ENCODE results near the gene LDLRAP1. TPM values are rescaled to one million over a fixed set of nuclear protein-coding genes. Genes with fewer than 3 reads are reported as not detected.

The LDLRAP1 gene
- total and polyA plus RNA-seq, 4 donors: 5.2 to 17.8 (median 13.3) TPM

DNA sequence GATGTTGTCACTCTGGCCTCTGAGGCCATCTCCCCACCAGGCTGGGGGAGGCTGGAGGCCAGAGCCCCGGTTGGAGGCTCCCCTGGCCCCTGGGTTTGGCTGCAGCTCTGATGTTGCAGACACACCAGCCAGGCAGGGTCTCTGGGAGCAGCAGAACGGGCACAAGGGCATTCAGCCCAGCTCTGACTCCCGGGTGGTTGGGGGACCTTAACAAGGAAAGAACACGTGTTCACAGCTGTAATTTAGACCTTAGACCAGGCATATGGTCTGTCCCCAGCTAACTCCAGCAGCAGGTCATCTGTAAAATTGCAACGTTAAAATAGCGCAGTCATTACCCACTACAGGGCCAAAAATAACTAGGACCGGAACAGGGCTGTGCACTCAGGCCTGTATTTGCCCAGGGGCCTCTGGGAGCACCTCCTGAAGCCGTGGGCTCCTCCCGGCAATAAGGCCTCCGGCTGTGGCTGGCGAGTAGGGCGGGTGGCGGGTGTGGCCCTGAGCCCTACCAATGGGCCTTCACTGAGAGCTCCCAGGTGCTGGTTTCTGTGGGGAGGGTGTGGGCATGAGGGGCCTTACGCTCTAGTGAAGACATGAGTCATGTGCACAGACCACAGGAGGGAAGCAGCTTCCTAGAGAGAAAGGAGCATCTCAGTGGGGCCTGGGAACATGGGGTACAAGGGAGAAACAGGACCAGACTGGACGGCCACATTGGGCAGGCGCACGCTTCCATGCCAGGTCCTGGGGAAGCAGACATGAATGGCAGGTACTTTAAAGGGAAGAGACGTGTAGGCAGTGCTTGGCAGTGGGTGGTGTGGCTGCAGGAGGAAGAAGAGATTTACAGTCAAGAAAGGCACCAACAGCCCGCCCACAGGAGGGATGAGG, 6.1 kb downstream of the LDLRAP1 start:
- TF ChIP-seq ZBTB33 (IDR thresholded peaks at IDR 0.05) (no peak), NR2F2 (IDR thresholded peaks at IDR 0.05) (peak; percentile 21)
- WGBS: 74% methylated on average over 19 of the region's 19 CpGs
- peaks cover 7 to 34% (median 24%) of the 10 kb centered on the region in 4 donors for H3K4me1 ChIP-seq (ENCODE audit: control insufficient read depth in 4 of 4, insufficient read depth in 4 of 4, low read length in 3 of 4)
- H3K9me3 ChIP-seq (ENCODE audit: control insufficient read depth in 4 of 4, low read length in 3 of 4): no peaks in the 10 kb centered on the region
- H3K9ac ChIP-seq (ENCODE audit: low read depth in 1 of 2, low read length in 2 of 2): no peak overlapping the region
- peaks cover 0 to 4% (median 0%) of the 10 kb centered on the region in 4 donors for H3K36me3 ChIP-seq (ENCODE audit: control insufficient read depth in 4 of 4, insufficient read depth in 3 of 4, low read depth in 1 of 4, low read length in 3 of 4)
- H3K27me3 ChIP-seq (ENCODE audit: control insufficient read depth in 4 of 4, insufficient read depth in 4 of 4, low read length in 3 of 4): no peaks in the 10 kb centered on the region
- peak overlapping the region; percentile 36 to 57 for H3K27ac ChIP-seq (ENCODE audit: low read depth in 1 of 2, low read length in 2 of 2)
- DNase-seq (ENCODE audit: low spot score): peak; percentile 44
- H3K4me3 ChIP-seq (ENCODE audit: low read depth in 1 of 3, low read length in 3 of 3): no peak overlapping the region

GRCh38 chr1:25550155-25550506, 6.7 kb downstream of the LDLRAP1 start:
- no peak for DNase-seq (ENCODE audit: low spot score)
- Histone ChIP-seq H3K27me3 (ENCODE audit: control insufficient read depth in 4 of 4, insufficient read depth in 4 of 4, low read length in 3 of 4) (no peaks in the 10 kb centered on the region), H3K36me3 (ENCODE audit: control insufficient read depth in 4 of 4, insufficient read depth in 3 of 4, low read depth in 1 of 4, low read length in 3 of 4) (peaks cover 0 to 10% (median 0%) of the 10 kb centered on the region in 4 donors), H3K4me1 (ENCODE audit: control insufficient read depth in 4 of 4, insufficient read depth in 4 of 4, low read length in 3 of 4) (peaks cover 7 to 28% (median 21%) of the 10 kb centered on the region in 4 donors), H3K9me3 (ENCODE audit: control insufficient read depth in 4 of 4, low read length in 3 of 4) (no peaks in the 10 kb centered on the region), H3K9ac (ENCODE audit: low read depth in 1 of 2, low read length in 2 of 2) (no peak overlapping the region), H3K27ac (ENCODE audit: low read depth in 1 of 2, low read length in 2 of 2) (peak overlapping the region; percentile 36 to 57), H3K4me3 (ENCODE audit: low read depth in 1 of 3, low read length in 3 of 3) (no peak overlapping the region)
- TF ChIP-seq REST (IDR thresholded peaks at IDR 0.05) (no peak), GABPA (IDR thresholded peaks at IDR 0.05 in 1 of 2, conservative IDR thresholded peaks at IDR 0.05 in 1 of 2) (no peak), JUND (IDR thresholded peaks at IDR 0.05) (no peak)
- WGBS: 70% methylated on average over 2 of the region's 2 CpGs

DNA sequence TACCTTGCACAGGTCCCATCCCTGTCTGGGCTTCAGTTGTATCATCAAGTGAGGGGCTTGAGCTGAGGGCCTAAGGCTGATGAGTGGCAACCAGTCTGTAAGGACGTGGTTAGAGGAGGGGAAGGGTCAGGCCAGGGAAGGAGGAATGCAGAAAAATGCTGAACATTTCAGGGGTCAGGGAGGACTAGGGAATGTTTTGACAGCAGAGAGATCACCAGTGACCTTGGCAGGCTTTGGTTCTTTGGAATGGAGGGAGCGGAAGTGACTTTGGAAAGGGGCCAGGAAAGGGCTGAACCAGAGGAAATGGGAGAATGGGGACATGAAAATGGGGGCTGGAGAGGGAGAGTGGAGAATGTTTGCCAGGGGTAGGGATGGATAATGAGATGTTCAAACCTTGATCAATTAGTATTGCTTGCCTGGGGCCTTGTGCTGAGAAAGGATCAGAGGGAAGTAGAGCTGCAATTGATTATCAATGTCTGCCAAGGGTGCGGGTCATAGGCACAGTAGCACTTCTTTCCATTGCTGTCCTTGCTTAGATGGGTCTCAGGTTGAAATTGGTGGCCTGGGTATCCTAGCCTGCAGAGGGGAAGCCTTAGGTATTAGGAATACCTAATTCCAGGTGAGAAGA, 7.4 kb downstream of the LDLRAP1 start:
- peak; percentile 99 for TF ChIP-seq NR2F2 (IDR thresholded peaks at IDR 0.05)
- TF ChIP-seq FOXA2 (IDR thresholded peaks at IDR 0.05): no peak
- TF ChIP-seq ZBTB33 (IDR thresholded peaks at IDR 0.05): no peak
- TF ChIP-seq SP1 (IDR thresholded peaks at IDR 0.05): peak; percentile 37
- TF ChIP-seq RAD21 (IDR thresholded peaks at IDR 0.05): peak in 1 of 2 donors; percentile 32
- peak; percentile 60 to 70 for TF ChIP-seq RXRA (IDR thresholded peaks at IDR 0.05)
- no peak for TF ChIP-seq EGR1 (IDR thresholded peaks at IDR 0.05; ENCODE audit: low read depth in 2 of 2)
- H3K9ac ChIP-seq (ENCODE audit: low read depth in 1 of 2, low read length in 2 of 2): no peak overlapping the region
- peaks cover 7 to 25% (median 16%) of the 10 kb centered on the region in 4 donors for H3K4me1 ChIP-seq (ENCODE audit: control insufficient read depth in 4 of 4, insufficient read depth in 4 of 4, low read length in 3 of 4)
- WGBS: 60% methylated on average over 3 of the region's 3 CpGs
- H3K27ac ChIP-seq (ENCODE audit: low read depth in 1 of 2, low read length in 2 of 2): no peak overlapping the region
- H3K9me3 ChIP-seq (ENCODE audit: control insufficient read depth in 4 of 4, low read length in 3 of 4): no peaks in the 10 kb centered on the region
- H3K4me3 ChIP-seq (ENCODE audit: low read depth in 1 of 3, low read length in 3 of 3): no peak overlapping the region
- DNase-seq (ENCODE audit: low spot score): no peak
- H3K36me3 ChIP-seq (ENCODE audit: control insufficient read depth in 4 of 4, insufficient read depth in 3 of 4, low read depth in 1 of 4, low read length in 3 of 4): peaks cover 0 to 10% (median 0%) of the 10 kb centered on the region in 4 donors
- H3K27me3 ChIP-seq (ENCODE audit: control insufficient read depth in 4 of 4, insufficient read depth in 4 of 4, low read length in 3 of 4): no peaks in the 10 kb centered on the region

All from liver (tissue), 9 donors.